ENCODE data around the gene CCDC80. TPM values are rescaled to one million over a fixed set of nuclear protein-coding genes. Genes with fewer than 3 reads are reported as not detected.

The CCDC80 gene
- polyA plus RNA-seq, 1 experiment = 199 TPM

- Histone ChIP-seq H3K4me3 (ENCODE audit: low read depth, low read length) (no peak overlapping the region), H3K27me3 (ENCODE audit: control insufficient read depth, insufficient read depth, low read length) (no peaks in the 10 kb centered on the region), H3K36me3 (ENCODE audit: control insufficient read depth, insufficient read depth, low read length) (no peaks in the 10 kb centered on the region)
- ChIA-PET CTCF (interaction anchor here (1.0 to 1.3 kb wide), 2 partner anchors 45 to 106 kb away, joined by 3 to 4 read pairs; no protein-coding TSS in a partner anchor), POLR2A (interaction anchor here (0.6 kb wide), 1 partner anchor 91 kb away, joined by 3 read pairs; no protein-coding TSS in a partner anchor)
- no peak for DNase-seq (ENCODE audit: low read depth)
- TF ChIP-seq CTCF (IDR thresholded peaks at IDR 0.05; ENCODE audit: insufficient read depth, low read depth, low read length) = no peak
These were observed 47.3 kb upstream of the CCDC80 start for GRCh38 chr3:112688085-112688769.

DNA sequence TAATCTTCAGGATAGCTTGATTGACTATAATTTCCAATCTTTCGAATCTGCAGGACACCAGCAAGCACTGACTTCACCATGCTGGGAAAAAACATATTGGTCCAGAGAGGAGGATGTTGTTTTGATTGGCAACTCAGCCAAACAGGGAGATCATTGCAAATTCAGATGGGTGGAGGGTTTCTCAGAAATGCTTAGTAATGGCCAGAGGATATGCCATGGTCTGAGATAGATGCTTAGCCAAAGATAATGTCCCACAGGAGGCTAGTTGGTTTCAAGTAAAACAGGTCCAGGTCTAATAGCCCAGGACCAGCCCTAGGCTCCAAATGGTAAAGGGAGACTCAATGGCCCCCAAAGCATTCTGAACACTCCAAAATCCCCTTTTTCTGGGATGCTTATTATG lies 46.7 kb upstream of the CCDC80 start:
- DNase-seq (ENCODE audit: low read depth) = no peak
- ChIA-PET POLR2A (no interaction called here), CTCF (interaction anchor here (1.0 to 1.3 kb wide), 2 partner anchors 44 to 105 kb away, joined by 3 to 4 read pairs; no protein-coding TSS in a partner anchor)
- no peaks in the 10 kb centered on the region for H3K27me3 ChIP-seq (ENCODE audit: control insufficient read depth, insufficient read depth, low read length)
- no peak overlapping the region for H3K4me3 ChIP-seq (ENCODE audit: low read depth, low read length)
- no peak for TF ChIP-seq CTCF (IDR thresholded peaks at IDR 0.05; ENCODE audit: insufficient read depth, low read depth, low read length)
- H3K36me3 ChIP-seq (ENCODE audit: control insufficient read depth, insufficient read depth, low read length) = no peaks in the 10 kb centered on the region

- ChIA-PET POLR2A (no interaction called here), CTCF (interaction anchor here (6.3 kb wide), 1 partner anchor 44 kb away, joined by 37 read pairs; no protein-coding TSS in a partner anchor)
- H3K4me3 ChIP-seq (ENCODE audit: low read depth, low read length) = no peak overlapping the region
- H3K27me3 ChIP-seq (ENCODE audit: control insufficient read depth, insufficient read depth, low read length) = no peaks in the 10 kb centered on the region
- H3K36me3 ChIP-seq (ENCODE audit: control insufficient read depth, insufficient read depth, low read length) = no peaks in the 10 kb centered on the region
- TF ChIP-seq CTCF (IDR thresholded peaks at IDR 0.05; ENCODE audit: insufficient read depth, low read depth, low read length) = no peak
- DNase-seq (ENCODE audit: low read depth) = no peak
These were observed 46.3 kb upstream of the CCDC80 start for GRCh38 chr3:112687211-112687610.

DNA sequence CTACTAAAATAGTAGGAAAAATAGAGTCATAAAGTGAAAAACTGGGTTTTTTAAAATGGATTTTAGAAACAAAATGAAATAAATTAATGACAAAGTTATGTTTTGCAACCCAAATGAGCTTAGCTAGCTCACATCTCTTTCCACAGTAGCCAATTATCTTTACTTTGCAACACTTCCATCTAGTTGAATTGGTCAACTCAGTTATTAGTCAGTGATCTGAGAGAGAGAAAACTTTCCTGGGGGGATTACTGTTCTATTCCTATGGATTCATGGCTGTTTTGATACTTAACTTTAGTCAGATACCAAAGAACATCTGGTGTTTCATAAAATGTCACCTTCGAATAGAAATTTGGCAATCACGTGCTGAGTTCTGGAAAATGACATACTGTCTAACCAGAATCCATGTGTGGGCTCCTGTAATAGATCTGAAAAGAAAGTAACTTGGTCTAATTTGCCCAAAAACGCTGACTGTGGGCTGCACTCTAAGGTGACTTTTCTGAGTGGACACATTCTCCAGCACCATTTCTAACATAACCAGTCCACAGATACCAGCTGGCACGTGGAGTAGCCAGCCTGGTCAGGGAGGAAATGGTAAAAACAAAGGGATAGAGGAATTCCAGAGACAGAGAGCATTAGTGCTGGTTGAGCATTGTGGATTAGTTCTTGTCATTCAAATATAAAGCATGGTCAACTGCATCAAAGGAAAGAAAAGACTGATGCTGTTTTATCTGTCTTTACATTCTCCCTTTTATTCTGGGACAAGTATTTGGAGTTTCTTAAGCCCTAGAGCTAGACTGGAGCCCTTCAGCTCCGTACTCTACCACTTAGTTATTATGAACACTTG lies 45.2 kb upstream of the CCDC80 start:
- H3K4me3 ChIP-seq (ENCODE audit: low read depth, low read length) = no peak overlapping the region
- no peaks in the 10 kb centered on the region for H3K27me3 ChIP-seq (ENCODE audit: control insufficient read depth, insufficient read depth, low read length)
- no peak for DNase-seq (ENCODE audit: low read depth)
- TF ChIP-seq CTCF (IDR thresholded peaks at IDR 0.05; ENCODE audit: insufficient read depth, low read depth, low read length) = no peak
- H3K36me3 ChIP-seq (ENCODE audit: control insufficient read depth, insufficient read depth, low read length) = no peaks in the 10 kb centered on the region
- POLR2A ChIA-PET = interaction anchor here (0.6 to 1.0 kb wide), 6 partner anchors 32 to 125 kb away, joined by 3 to 5 read pairs (median 4); no protein-coding TSS in a partner anchor
- CTCF ChIA-PET = interaction anchor here (2.6 to 6.3 kb wide), 2 partner anchors 43 to 49 kb away, joined by 10 to 37 read pairs; no protein-coding TSS in a partner anchor

DNA sequence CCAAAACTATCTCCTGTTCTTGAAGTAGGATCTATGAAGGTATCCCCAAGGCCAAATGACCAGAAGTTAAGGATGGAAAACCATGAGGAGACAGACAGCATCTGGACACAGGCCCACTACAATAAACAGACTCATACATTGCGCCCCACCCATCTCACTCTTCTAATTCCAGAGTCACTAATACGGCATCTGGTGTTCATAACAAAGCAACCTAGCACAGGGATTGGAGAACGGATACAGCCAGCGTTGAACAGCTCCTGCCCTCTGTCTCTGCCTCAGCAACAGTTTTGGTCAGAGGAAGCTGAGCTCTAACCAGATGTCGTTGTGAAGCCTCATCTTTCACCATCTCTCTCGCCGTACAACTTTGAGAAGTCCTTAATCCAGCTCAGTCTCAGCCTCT lies 44.5 kb upstream of the CCDC80 start:
- no peaks in the 10 kb centered on the region for H3K27me3 ChIP-seq (ENCODE audit: control insufficient read depth, insufficient read depth, low read length)
- CTCF ChIA-PET = interaction anchor here (0.7 to 6.3 kb wide), 3 partner anchors 9 to 50 kb away, joined by 3 to 37 read pairs (median 10); no protein-coding TSS in a partner anchor
- no peaks in the 10 kb centered on the region for H3K36me3 ChIP-seq (ENCODE audit: control insufficient read depth, insufficient read depth, low read length)
- H3K4me3 ChIP-seq (ENCODE audit: low read depth, low read length) = no peak overlapping the region
- POLR2A ChIA-PET = interaction anchor here (0.6 to 1.0 kb wide), 7 partner anchors 21 to 50 kb away, joined by 3 to 8 read pairs (median 3); no protein-coding TSS in a partner anchor
- DNase-seq (ENCODE audit: low read depth) = peak; percentile 86
- TF ChIP-seq CTCF (IDR thresholded peaks at IDR 0.05; ENCODE audit: insufficient read depth, low read depth, low read length) = no peak
